CD4-positive, alpha-beta T cell (primary cell): ENCODE measurements around the gene BPIFA1. TPM values are rescaled to one million over a fixed set of nuclear protein-coding genes. Genes with fewer than 3 reads are reported as not detected.
A peak's percentile ranks its signal among the peaks of the same experiment; 100 is the strongest.

Source experiments
- ATAC-seq: fragments of 200-7000 bp; cut with Tn5 transposase; one replicate; pipeline ENCODE4 v1.10.0; 2022; ENCODE audit warnings: mild to moderate bottlenecking; ENCODE audit not compliant: poor library complexity
- CTCF ChIA-PET: fragments of 350-600 bp; sonication (Branson Sonifier 250); formaldehyde crosslinking; loops from one replicate; lab custom pipeline; 2021; ENCODE audit warnings: antibody characterized with exemption, inconsistent platforms; lab: Charles Lee
- POLR2A ChIA-PET: fragments of 350-600 bp; sonication (Branson Sonifier 250); formaldehyde crosslinking; loops from one replicate; lab custom pipeline; 2021; ENCODE audit warnings: antibody characterized with exemption, inconsistent platforms; lab: Charles Lee
- DNase-seq, 14 experiments: peaks; one replicate each; pipeline ENCODE4 v3.0.0-alpha.2; 2013 to 2020; ENCODE audit warnings: mixed read lengths in 2 of 14
- H3K27ac ChIP-seq, 2 donors: one replicate each; pipeline versions ENCODE4 v1.5.1 to v1.7.0; 2013; ENCODE audit warnings: low read length in 2 of 2, low read depth in 1 of 2, mild to moderate bottlenecking in 1 of 2
- H3K27me3 ChIP-seq, 2 experiments: 1 replicate in 1 of 2; 2 replicates in 1 of 2; pipeline versions ENCODE4 v1.6.1 to v1.7.0; 2013; ENCODE audit warnings: low read length in 2 of 2, control low read depth in 1 of 2, mild to moderate bottlenecking in 1 of 2, moderate library complexity in 1 of 2; ENCODE audit not compliant: insufficient read depth in 2 of 2, control insufficient read depth in 1 of 2
- H3K36me3 ChIP-seq: one replicate; pipeline ENCODE4 v1.6.1; 2013; ENCODE audit warnings: low read length, control low read depth; ENCODE audit not compliant: insufficient read depth
- H3K4me1 ChIP-seq: one replicate; pipeline ENCODE4 v1.6.1; 2013; ENCODE audit warnings: low read length, control low read depth; ENCODE audit not compliant: insufficient read depth
- H3K4me3 ChIP-seq: one replicate; pipeline ENCODE4 v1.5.1; 2013; ENCODE audit warnings: mild to moderate bottlenecking, low read length, moderate library complexity
- H3K9me3 ChIP-seq, 2 experiments: 1 replicate in 1 of 2; 2 replicates in 1 of 2; pipeline versions ENCODE4 v1.6.1 to v1.7.0; 2013; ENCODE audit warnings: low read length in 2 of 2, mild to moderate bottlenecking in 2 of 2, control low read depth in 1 of 2, moderate library complexity in 1 of 2; ENCODE audit not compliant: control insufficient read depth in 1 of 2, insufficient read depth in 1 of 2
- H3K27ac Mint-ChIP-seq: one replicate; pipeline ENCODE4 v1.8.0; 2020; ENCODE audit warnings: mixed read lengths
- H3K27me3 Mint-ChIP-seq: one replicate; pipeline ENCODE4 v1.8.0; 2021; ENCODE audit warnings: mixed read lengths
- H3K36me3 Mint-ChIP-seq: one replicate; pipeline ENCODE4 v1.8.0; 2021; ENCODE audit warnings: low read depth, mixed read lengths
- H3K4me1 Mint-ChIP-seq: one replicate; pipeline ENCODE4 v1.8.0; 2021; ENCODE audit warnings: low read depth, mixed read lengths
- H3K4me3 Mint-ChIP-seq: one replicate; pipeline ENCODE4 v1.8.0; 2020; ENCODE audit warnings: mild to moderate bottlenecking, mixed read lengths
- H3K9me3 Mint-ChIP-seq: one replicate; pipeline ENCODE4 v1.8.0; 2020; ENCODE audit warnings: mixed read lengths
- intact Hi-C, 2 experiments: fragments of 100-400 bp; cut with DNase I in 1 of 2; cut with micrococcal nuclease in 1 of 2; formaldehyde crosslinking; loops; one replicate each; pipeline versions ENCODE4 v1.15.1 to v1.9.0; 2023 to 2025; cut with DNase I, micrococcal nuclease
- total RNA-seq, 174 experiments: library from RNA in 2 of 174; stranded (reverse) in 2 of 174; gene quantifications; one replicate each; pipeline ENCODE4 v1.2.3 and lab custom pipeline; 2021 to 2026
- TF ChIP-seq, protein P1 (sequence below): fragments of 200-600 bp; IDR thresholded peaks from one replicate; pipeline ENCODE4 v1.8.0; 2022; ENCODE audit warnings: antibody characterized with exemption, mild to moderate bottlenecking

The BPIFA1 gene
- total RNA-seq, 2 experiments from 2014 or later: not detected

- H3K9me3 Mint-ChIP-seq: no peaks in the 10 kb centered on the region
- no peak overlapping the region for H3K4me3 Mint-ChIP-seq
- no peaks in the 10 kb centered on the region for H3K4me1 Mint-ChIP-seq
- Histone ChIP-seq H3K27ac (no peak overlapping the region), H3K4me1 (no peaks in the 10 kb centered on the region), H3K4me3 (no peak overlapping the region), H3K27me3 (peaks cover 11 to 16% of the 10 kb centered on the region in 2 experiments), H3K36me3 (no peaks in the 10 kb centered on the region), H3K9me3 (no peaks in the 10 kb centered on the region)
- no peak overlapping the region for H3K27ac Mint-ChIP-seq
- TF ChIP-seq, protein P1, sequence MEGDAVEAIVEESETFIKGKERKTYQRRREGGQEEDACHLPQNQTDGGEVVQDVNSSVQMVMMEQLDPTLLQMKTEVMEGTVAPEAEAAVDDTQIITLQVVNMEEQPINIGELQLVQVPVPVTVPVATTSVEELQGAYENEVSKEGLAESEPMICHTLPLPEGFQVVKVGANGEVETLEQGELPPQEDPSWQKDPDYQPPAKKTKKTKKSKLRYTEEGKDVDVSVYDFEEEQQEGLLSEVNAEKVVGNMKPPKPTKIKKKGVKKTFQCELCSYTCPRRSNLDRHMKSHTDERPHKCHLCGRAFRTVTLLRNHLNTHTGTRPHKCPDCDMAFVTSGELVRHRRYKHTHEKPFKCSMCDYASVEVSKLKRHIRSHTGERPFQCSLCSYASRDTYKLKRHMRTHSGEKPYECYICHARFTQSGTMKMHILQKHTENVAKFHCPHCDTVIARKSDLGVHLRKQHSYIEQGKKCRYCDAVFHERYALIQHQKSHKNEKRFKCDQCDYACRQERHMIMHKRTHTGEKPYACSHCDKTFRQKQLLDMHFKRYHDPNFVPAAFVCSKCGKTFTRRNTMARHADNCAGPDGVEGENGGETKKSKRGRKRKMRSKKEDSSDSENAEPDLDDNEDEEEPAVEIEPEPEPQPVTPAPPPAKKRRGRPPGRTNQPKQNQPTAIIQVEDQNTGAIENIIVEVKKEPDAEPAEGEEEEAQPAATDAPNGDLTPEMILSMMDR: no peak
- H3K36me3 Mint-ChIP-seq: no peaks in the 10 kb centered on the region
- ATAC-seq (no peak), DNase-seq (peak in 11 of 14 experiments; percentile 11 to 50 (median 21))
- intact Hi-C loops: loop anchor here (2.0 to 5.0 kb wide), 2 partner anchors 307 kb away; no protein-coding TSS in a partner anchor
- ChIA-PET CTCF (interaction anchor here (0.7 kb wide), 1 partner anchor 10 kb away, joined by 3 read pairs; no protein-coding TSS in a partner anchor), POLR2A (no interaction called here)
- H3K27me3 Mint-ChIP-seq: peaks cover 48% of the 10 kb centered on the region
These were observed 26.0 kb upstream of the BPIFA1 start for GRCh38 chr20:33209789-33210188.

GRCh38 chr20:33210371-33210770 lies 25.4 kb upstream of the BPIFA1 start:
- no peaks in the 10 kb centered on the region for H3K9me3 ChIP-seq
- Mint-ChIP-seq H3K9me3 (no peaks in the 10 kb centered on the region), H3K36me3 (no peaks in the 10 kb centered on the region), H3K27me3 (peaks cover 51% of the 10 kb centered on the region), H3K4me3 (no peak overlapping the region), H3K27ac (no peak overlapping the region), H3K4me1 (no peaks in the 10 kb centered on the region)
- H3K36me3 ChIP-seq: no peaks in the 10 kb centered on the region
- DNase-seq (no peak), ATAC-seq (no peak)
- ChIA-PET POLR2A (no interaction called here), CTCF (no interaction called here)
- H3K27ac ChIP-seq: no peak overlapping the region
- intact Hi-C loops: loop anchor here (2.0 to 5.0 kb wide), 2 partner anchors 308 kb away; no protein-coding TSS in a partner anchor
- H3K27me3 ChIP-seq: peaks cover 11 to 16% of the 10 kb centered on the region in 2 experiments
- H3K4me1 ChIP-seq: no peaks in the 10 kb centered on the region
- TF ChIP-seq, protein P1: no peak
- no peak overlapping the region for H3K4me3 ChIP-seq

DNA sequence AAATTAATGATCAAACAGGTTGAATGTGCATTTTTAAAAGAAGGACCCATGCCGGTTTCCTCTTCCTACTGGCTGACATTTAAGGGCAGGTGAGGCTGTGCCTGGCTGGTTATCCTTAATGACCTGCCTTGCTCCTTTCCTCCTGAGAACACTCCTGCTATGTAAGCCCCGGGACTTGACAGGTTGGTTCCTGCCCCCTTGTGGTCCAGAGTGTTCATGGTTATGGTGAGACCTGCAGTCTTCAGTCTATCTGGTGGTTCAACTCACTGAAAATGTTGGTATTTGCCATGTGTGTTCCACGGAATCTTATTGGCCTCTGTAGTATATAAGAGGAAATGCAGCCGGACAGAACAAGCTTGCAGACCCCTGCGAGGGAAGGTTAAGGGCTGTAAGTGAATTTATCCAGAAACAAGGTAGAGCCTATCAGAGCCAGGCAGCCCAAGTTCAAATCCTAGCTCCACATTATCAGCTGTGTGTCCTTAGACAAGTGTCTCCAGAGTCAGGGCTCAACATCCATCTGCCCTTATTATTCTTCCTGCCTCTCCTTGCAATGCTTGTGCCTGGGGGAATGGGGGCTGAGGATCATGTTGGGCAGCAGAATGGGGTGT lies 23.9 kb upstream of the BPIFA1 start:
- Histone ChIP-seq H3K9me3 (no peaks in the 10 kb centered on the region), H3K36me3 (no peaks in the 10 kb centered on the region), H3K27me3 (peaks cover 11 to 19% of the 10 kb centered on the region in 2 experiments), H3K4me1 (no peaks in the 10 kb centered on the region), H3K4me3 (no peak overlapping the region), H3K27ac (no peak overlapping the region)
- TF ChIP-seq, protein P1: no peak
- intact Hi-C loops: loop anchor here (2.0 to 5.0 kb wide), 2 partner anchors 309 to 310 kb away; no protein-coding TSS in a partner anchor
- no peaks in the 10 kb centered on the region for H3K36me3 Mint-ChIP-seq
- peak; percentile 43 for ATAC-seq
- ChIA-PET POLR2A (no interaction called here), CTCF (no interaction called here)
- peak in 7 of 14 experiments; percentile 7 to 47 (median 26) for DNase-seq
- H3K4me1 Mint-ChIP-seq: no peaks in the 10 kb centered on the region
- peaks cover 60% of the 10 kb centered on the region for H3K27me3 Mint-ChIP-seq
- no peak overlapping the region for H3K27ac Mint-ChIP-seq
- no peaks in the 10 kb centered on the region for H3K9me3 Mint-ChIP-seq
- H3K4me3 Mint-ChIP-seq: no peak overlapping the region
